Measurements from ENCODE around the gene OR1L8.
A peak's percentile ranks its signal among the peaks of the same experiment; 100 is the strongest.
"Not testable (repeated sequence)": the region's sequence is repeated elsewhere in the genome, so short reads cannot be mapped to it uniquely, and the experiment has no call there.

Gene OR1L8

DNA sequence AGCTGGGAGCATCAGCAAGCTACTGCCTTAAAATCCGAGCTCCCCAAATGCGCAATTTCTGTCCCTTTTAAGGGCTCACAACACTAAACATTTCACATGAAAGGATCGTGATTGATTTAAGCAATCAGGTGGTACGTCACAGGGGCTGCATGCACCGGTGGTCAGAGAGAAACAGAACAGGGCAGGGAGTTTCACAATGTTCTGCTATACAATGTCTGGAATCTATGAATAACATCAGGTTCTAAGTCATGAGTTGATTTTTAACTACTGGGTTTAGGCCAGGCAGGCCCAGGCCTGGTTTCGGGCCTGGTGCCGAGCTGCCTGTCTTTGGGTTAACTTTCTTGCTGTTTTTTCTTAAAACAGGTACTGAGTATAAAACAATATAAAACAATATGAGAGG, 46.1 kb downstream of the OR1L8 start:
- not testable (repeated sequence) for H3K4me1 Mint-ChIP-seq (ENCODE audit: low read depth); H3K27me3 Mint-ChIP-seq; H3K36me3 Mint-ChIP-seq (ENCODE audit: low read depth); H3K9me3 Mint-ChIP-seq; H3K27ac Mint-ChIP-seq; H3K4me3 Mint-ChIP-seq

DNA sequence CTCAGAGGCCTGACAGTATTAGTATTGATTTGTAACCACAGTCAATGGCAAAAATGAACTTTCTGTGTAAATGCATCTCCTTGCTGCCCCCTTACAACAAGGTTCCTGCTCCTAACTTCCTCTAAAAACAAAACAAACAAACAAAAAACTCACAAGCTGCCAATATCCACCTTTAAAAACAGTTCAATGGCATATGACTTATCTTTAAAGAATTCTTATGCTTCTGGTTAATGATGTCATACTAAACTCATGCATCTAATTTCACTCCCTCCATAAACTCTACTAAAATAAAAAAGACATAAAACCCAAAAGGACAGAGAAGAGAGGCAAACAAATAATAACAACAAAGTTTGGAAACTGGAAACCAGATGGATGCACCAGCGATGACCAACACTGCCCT, 47.0 kb downstream of the OR1L8 start:
- Mint-ChIP-seq H3K27ac (no peak overlapping the region), H3K9me3 (peaks cover 7% of the 10 kb centered on the region), H3K27me3 (no peaks in the 10 kb centered on the region), H3K36me3 (ENCODE audit: low read depth) (no peaks in the 10 kb centered on the region), H3K4me1 (ENCODE audit: low read depth) (no peaks in the 10 kb centered on the region), H3K4me3 (no peak overlapping the region)

DNA sequence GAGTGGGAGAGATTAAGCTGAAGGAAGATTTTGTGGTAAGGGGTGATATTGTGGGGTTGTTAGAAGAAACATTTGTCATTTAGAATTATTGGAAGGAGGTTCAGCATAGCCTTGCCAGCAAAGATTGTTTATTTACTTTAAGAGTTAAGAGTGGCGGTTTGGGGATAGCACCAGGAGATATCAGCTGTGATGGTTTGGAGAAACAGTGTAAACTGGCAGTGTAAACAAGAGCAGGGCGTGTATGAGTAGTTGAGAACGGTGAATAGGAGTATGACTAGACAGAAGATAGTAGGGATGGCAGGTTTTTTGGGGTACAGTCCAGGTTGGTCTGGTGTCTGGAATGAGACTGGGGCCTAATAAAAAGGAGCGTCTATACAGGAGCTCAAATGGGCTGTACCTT, 52.0 kb downstream of the OR1L8 start:
- H3K9me3 Mint-ChIP-seq; H3K36me3 Mint-ChIP-seq (ENCODE audit: low read depth); H3K4me1 Mint-ChIP-seq (ENCODE audit: low read depth); H3K27me3 Mint-ChIP-seq; H3K4me3 Mint-ChIP-seq; H3K27ac Mint-ChIP-seq: not testable (repeated sequence)

GRCh38 chr9:122527193-122527592, 56.0 kb downstream of the OR1L8 start, which contains the start of gene OR1N1:
Gene OR1N1 (minus strand): TSS chr9:122527293. CDS start chr9:122527293, 0 bp downstream.
- Mint-ChIP-seq H3K4me3 (no peak within 1 kb of the TSS), H3K27me3 (peaks cover 19% of the 10 kb centered on the region), H3K9me3 (peaks cover 5% of the 10 kb centered on the region), H3K27ac (peak within 1 kb of the TSS; percentile 50), H3K36me3 (ENCODE audit: low read depth) (no peaks in the 10 kb centered on the region), H3K4me1 (ENCODE audit: low read depth) (peaks cover 7% of the 10 kb centered on the region)

DNA sequence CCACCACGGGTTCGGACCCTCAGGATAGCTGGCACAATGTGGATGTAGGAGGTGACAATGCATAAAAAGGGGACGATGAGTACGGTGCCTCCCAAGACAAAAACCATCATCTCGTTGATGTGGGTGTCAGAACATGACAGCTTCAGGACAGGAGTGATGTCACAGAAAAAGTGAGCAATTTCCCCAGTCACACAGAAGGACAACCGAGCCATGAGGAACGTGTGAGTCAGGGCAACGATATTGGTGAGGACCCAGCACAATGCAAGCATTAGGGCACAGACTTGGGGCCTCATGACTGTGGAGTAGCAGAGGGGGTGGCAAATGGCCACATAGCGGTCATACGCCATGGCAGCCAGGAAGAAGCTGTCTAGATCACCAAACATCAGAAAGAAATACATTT, 56.6 kb downstream of the OR1L8 start:
- H3K9me3 Mint-ChIP-seq, result peaks cover 5% of the 10 kb centered on the region
- no peak overlapping the region for H3K4me3 Mint-ChIP-seq
- H3K36me3 Mint-ChIP-seq (ENCODE audit: low read depth), result no peaks in the 10 kb centered on the region
- peak overlapping the region; percentile 50 for H3K27ac Mint-ChIP-seq
- H3K27me3 Mint-ChIP-seq, result peaks cover 19% of the 10 kb centered on the region
- H3K4me1 Mint-ChIP-seq (ENCODE audit: low read depth), result peaks cover 7% of the 10 kb centered on the region

DNA sequence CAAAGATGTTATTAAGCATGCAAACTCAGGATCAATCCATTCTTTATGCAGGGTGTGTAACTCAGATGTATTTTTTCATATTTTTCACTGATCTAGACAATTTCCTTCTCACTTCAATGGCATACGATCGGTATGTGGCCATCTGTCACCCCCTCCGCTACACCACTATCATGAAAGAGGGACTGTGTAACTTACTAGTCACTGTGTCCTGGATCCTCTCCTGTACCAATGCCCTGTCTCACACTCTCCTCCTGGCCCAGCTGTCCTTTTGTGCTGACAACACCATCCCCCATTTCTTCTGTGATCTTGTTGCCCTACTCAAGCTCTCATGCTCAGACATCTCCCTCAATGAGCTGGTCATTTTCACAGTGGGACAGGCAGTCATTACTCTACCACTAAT, 63.8 kb downstream of the OR1L8 start:
- no peak overlapping the region for H3K27ac Mint-ChIP-seq
- H3K27me3 Mint-ChIP-seq, result peaks cover 16% of the 10 kb centered on the region
- H3K9me3 Mint-ChIP-seq, result no peaks in the 10 kb centered on the region
- H3K36me3 Mint-ChIP-seq (ENCODE audit: low read depth), result no peaks in the 10 kb centered on the region
- H3K4me1 Mint-ChIP-seq (ENCODE audit: low read depth), result no peaks in the 10 kb centered on the region
- no peak overlapping the region for H3K4me3 Mint-ChIP-seq

DNA sequence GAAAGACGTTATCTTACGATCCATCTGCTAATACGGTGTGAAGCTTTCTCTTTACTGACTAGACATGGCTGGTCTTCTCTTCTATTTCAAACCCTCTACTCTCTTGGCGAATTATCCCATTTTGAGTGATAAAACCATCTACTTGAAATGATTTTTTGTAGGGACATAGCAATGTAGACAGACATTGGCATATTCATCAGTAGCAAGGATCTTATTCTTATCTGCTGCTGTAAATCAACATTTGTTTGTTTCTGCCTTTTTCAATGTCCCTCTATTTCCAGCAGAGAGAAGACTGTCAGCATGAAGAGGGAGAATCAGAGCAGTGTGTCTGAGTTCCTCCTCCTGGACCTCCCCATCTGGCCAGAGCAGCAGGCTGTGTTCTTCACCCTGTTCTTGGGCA, 64.3 kb downstream of the OR1L8 start, which contains the start of gene OR1J4:
OR1J4 (plus strand) TSS at position 301 of the 400 bp plus-strand sequence; CDS start at position 301, 0 bp downstream.
- H3K27me3 Mint-ChIP-seq, result peaks cover 20% of the 10 kb centered on the region
- no peak within 1 kb of the TSS for H3K27ac Mint-ChIP-seq
- H3K36me3 Mint-ChIP-seq (ENCODE audit: low read depth), result no peaks in the 10 kb centered on the region
- H3K9me3 Mint-ChIP-seq, result no peaks in the 10 kb centered on the region
- H3K4me3 Mint-ChIP-seq, result no peak within 1 kb of the TSS
- H3K4me1 Mint-ChIP-seq (ENCODE audit: low read depth), result no peaks in the 10 kb centered on the region

- Mint-ChIP-seq H3K27me3 (peaks cover 17% of the 10 kb centered on the region), H3K4me3 (no peak overlapping the region), H3K36me3 (ENCODE audit: low read depth) (no peaks in the 10 kb centered on the region)
These were observed 65.0 kb downstream of the OR1L8 start for GRCh38 chr9:122518226-122518625.

More at GRCh38 chr9:122518226-122518625, 65.0 kb downstream of the OR1L8 start:
- Mint-ChIP-seq H3K9me3 (no peaks in the 10 kb centered on the region), H3K4me1 (ENCODE audit: low read depth) (no peaks in the 10 kb centered on the region), H3K27ac (no peak overlapping the region)

Measured in stimulated activated naive CD8-positive, alpha-beta T cell treated with anti-CD3 and anti-CD28 coated beads, Interleukin-15, Interleukin-2, amounts not matched to agents 100 ng/mL and 50 ng/mL, for 24 hours (primary cell).